Activated CD4-positive, alpha-beta T cell treated with anti-CD3 and anti-CD28 coated beads, Interleukin-2, amount 10 ng/mL, durations not matched to agents 24 days and 14 days (primary cell): Measurements from ENCODE around the gene RTL1. TPM values are rescaled to one million over a fixed set of nuclear protein-coding genes. Genes with fewer than 3 reads are reported as not detected.

Experiments
- DNase-seq: peaks from one replicate; pipeline ENCODE4 v3.0.0; 2022
- H3K27ac Mint-ChIP-seq: one replicate; pipeline ENCODE4 v1.8.0; 2022; ENCODE audit warnings: mild to moderate bottlenecking, mixed read lengths
- H3K27me3 Mint-ChIP-seq: one replicate; pipeline ENCODE4 v1.8.0; 2022; ENCODE audit warnings: mixed read lengths
- H3K36me3 Mint-ChIP-seq: one replicate; pipeline ENCODE4 v1.8.0; 2022; ENCODE audit warnings: low read depth, mild to moderate bottlenecking, mixed read lengths
- H3K4me1 Mint-ChIP-seq: one replicate; pipeline ENCODE4 v1.8.0; 2021; ENCODE audit warnings: mixed read lengths
- H3K4me3 Mint-ChIP-seq: one replicate; pipeline ENCODE4 v1.8.0; 2022; ENCODE audit warnings: mild to moderate bottlenecking, moderate library complexity, mixed read lengths
- H3K9me3 Mint-ChIP-seq: one replicate; pipeline ENCODE4 v1.8.0; 2021; ENCODE audit warnings: mixed read lengths
- intact Hi-C: fragments of 100-400 bp; cut with micrococcal nuclease; formaldehyde crosslinking; loops from one replicate; pipeline ENCODE4 v1.15.1; 2023
- total RNA-seq: library from RNA; stranded (reverse); gene quantifications from 2 replicates; pipeline ENCODE4 v1.2.3, GENCODE V29; 2022

RTL1 gene
- total RNA-seq, 1 donor from 2014 or later: not detected

- no peaks in the 10 kb centered on the region for H3K36me3 Mint-ChIP-seq
- no peaks in the 10 kb centered on the region for H3K27me3 Mint-ChIP-seq
- intact Hi-C loops: no loop called here
- DNase-seq: no peak
- no peak overlapping the region for H3K4me3 Mint-ChIP-seq
- H3K27ac Mint-ChIP-seq: no peak overlapping the region
- H3K9me3 Mint-ChIP-seq: no peaks in the 10 kb centered on the region
- H3K4me1 Mint-ChIP-seq: no peaks in the 10 kb centered on the region
These were observed 22.1 kb downstream of the RTL1 start for GRCh38 chr14:100881211-100882025.

- Mint-ChIP-seq H3K27me3 (no peaks in the 10 kb centered on the region), H3K9me3 (no peaks in the 10 kb centered on the region), H3K4me1 (no peaks in the 10 kb centered on the region), H3K36me3 (no peaks in the 10 kb centered on the region), H3K27ac (no peak overlapping the region), H3K4me3 (no peak overlapping the region)
- DNase-seq: no peak
- intact Hi-C loops: no loop called here
These were observed 23.0 kb downstream of the RTL1 start for GRCh38 chr14:100880271-100881101.

GRCh38 chr14:100879782-100880181, 23.7 kb downstream of the RTL1 start:
- H3K9me3 Mint-ChIP-seq: no peaks in the 10 kb centered on the region
- DNase-seq: no peak

GRCh38 chr14:100879194-100879593, 24.3 kb downstream of the RTL1 start:
- H3K4me1 Mint-ChIP-seq: no peaks in the 10 kb centered on the region
- no peak for DNase-seq
- H3K27me3 Mint-ChIP-seq: no peaks in the 10 kb centered on the region
- H3K36me3 Mint-ChIP-seq: no peaks in the 10 kb centered on the region
- no peak overlapping the region for H3K27ac Mint-ChIP-seq
- intact Hi-C loops: no loop called here
- no peaks in the 10 kb centered on the region for H3K9me3 Mint-ChIP-seq
- H3K4me3 Mint-ChIP-seq: no peak overlapping the region

More at GRCh38 chr14:100879782-100880181, 23.7 kb downstream of the RTL1 start:
- intact Hi-C loops: no loop called here
- no peak overlapping the region for H3K27ac Mint-ChIP-seq
- H3K4me3 Mint-ChIP-seq: no peak overlapping the region
- no peaks in the 10 kb centered on the region for H3K27me3 Mint-ChIP-seq
- H3K36me3 Mint-ChIP-seq: no peaks in the 10 kb centered on the region
- H3K4me1 Mint-ChIP-seq: no peaks in the 10 kb centered on the region

- no peak for DNase-seq
- intact Hi-C loops: no loop called here
- no peak overlapping the region for H3K27ac Mint-ChIP-seq
- no peaks in the 10 kb centered on the region for H3K4me1 Mint-ChIP-seq
- no peaks in the 10 kb centered on the region for H3K9me3 Mint-ChIP-seq
- no peak overlapping the region for H3K4me3 Mint-ChIP-seq
- H3K36me3 Mint-ChIP-seq: no peaks in the 10 kb centered on the region
- H3K27me3 Mint-ChIP-seq: no peaks in the 10 kb centered on the region
These were observed 25.0 kb downstream of the RTL1 start for GRCh38 chr14:100878271-100879146.

- H3K4me3 Mint-ChIP-seq: no peak overlapping the region
- H3K27me3 Mint-ChIP-seq: no peaks in the 10 kb centered on the region
- no peak for DNase-seq
- peaks cover 3% of the 10 kb centered on the region for H3K9me3 Mint-ChIP-seq
- no peak overlapping the region for H3K27ac Mint-ChIP-seq
- H3K36me3 Mint-ChIP-seq: no peaks in the 10 kb centered on the region
- H3K4me1 Mint-ChIP-seq: peaks cover 5% of the 10 kb centered on the region
- intact Hi-C loops: no loop called here
These were observed 27.5 kb downstream of the RTL1 start for GRCh38 chr14:100875861-100876590.

- no peaks in the 10 kb centered on the region for H3K27me3 Mint-ChIP-seq
- no peak for DNase-seq
- no peak overlapping the region for H3K4me3 Mint-ChIP-seq
- H3K36me3 Mint-ChIP-seq: no peaks in the 10 kb centered on the region
- peaks cover 5% of the 10 kb centered on the region for H3K4me1 Mint-ChIP-seq
- intact Hi-C loops: no loop called here
- no peak overlapping the region for H3K27ac Mint-ChIP-seq
- peaks cover 3% of the 10 kb centered on the region for H3K9me3 Mint-ChIP-seq
These were observed 28.4 kb downstream of the RTL1 start for GRCh38 chr14:100875126-100875525.

- Mint-ChIP-seq H3K9me3 (peaks cover 3% of the 10 kb centered on the region), H3K4me3 (no peak overlapping the region), H3K4me1 (peaks cover 5% of the 10 kb centered on the region), H3K36me3 (no peaks in the 10 kb centered on the region), H3K27me3 (no peaks in the 10 kb centered on the region), H3K27ac (no peak overlapping the region)
- intact Hi-C loops: no loop called here
- no peak for DNase-seq
These were observed 29.0 kb downstream of the RTL1 start for GRCh38 chr14:100874411-100875091.

- H3K4me1 Mint-ChIP-seq: peaks cover 5% of the 10 kb centered on the region
- H3K27me3 Mint-ChIP-seq: no peaks in the 10 kb centered on the region
- intact Hi-C loops: no loop called here
- H3K36me3 Mint-ChIP-seq: no peaks in the 10 kb centered on the region
- DNase-seq: no peak
- no peak overlapping the region for H3K27ac Mint-ChIP-seq
- no peak overlapping the region for H3K4me3 Mint-ChIP-seq
- H3K9me3 Mint-ChIP-seq: peaks cover 3% of the 10 kb centered on the region
These were observed 29.5 kb downstream of the RTL1 start for GRCh38 chr14:100874051-100874410.

- intact Hi-C loops: no loop called here
- no peak overlapping the region for H3K27ac Mint-ChIP-seq
These were observed 30.4 kb downstream of the RTL1 start for GRCh38 chr14:100873096-100873482.

GRCh38 chr14:100872259-100873095, 31.0 kb downstream of the RTL1 start:
- Mint-ChIP-seq H3K4me3 (no peak overlapping the region), H3K36me3 (no peaks in the 10 kb centered on the region), H3K27ac (no peak overlapping the region), H3K27me3 (no peaks in the 10 kb centered on the region), H3K9me3 (peaks cover 3% of the 10 kb centered on the region), H3K4me1 (peaks cover 5% of the 10 kb centered on the region)
- intact Hi-C loops: no loop called here
- DNase-seq: no peak

More at GRCh38 chr14:100873096-100873482, 30.4 kb downstream of the RTL1 start:
- peaks cover 3% of the 10 kb centered on the region for H3K9me3 Mint-ChIP-seq
- peaks cover 5% of the 10 kb centered on the region for H3K4me1 Mint-ChIP-seq
- H3K27me3 Mint-ChIP-seq: no peaks in the 10 kb centered on the region
- H3K4me3 Mint-ChIP-seq: no peak overlapping the region
- no peak for DNase-seq
- no peaks in the 10 kb centered on the region for H3K36me3 Mint-ChIP-seq
